Measurements from ENCODE around the gene MAMSTR.
"Not testable (repeated sequence)": the region's sequence is repeated elsewhere in the genome, so short reads cannot be mapped to it uniquely, and the experiment has no call there.

Gene MAMSTR

GRCh38 chr19:48718711-48719231 lies 754 bp downstream of the MAMSTR start:
- no peak for DNase-seq

GRCh38 chr19:48718106-48718505 lies 1.4 kb downstream of the MAMSTR start:
- DNase-seq = not testable (repeated sequence)

- peak; percentile 28 for DNase-seq
Measured at GRCh38 chr19:48716562-48717291, 2.8 kb downstream of the MAMSTR start.

GRCh38 chr19:48715681-48716171 lies 3.8 kb downstream of the MAMSTR start:
- no peak for DNase-seq

GRCh38 chr19:48714759-48715675 lies 4.5 kb downstream of the MAMSTR start:
- no peak for DNase-seq

GRCh38 chr19:48713864-48714755 lies 5.4 kb downstream of the MAMSTR start:
- DNase-seq = peak; percentile 98

GRCh38 chr19:48713041-48713863 lies 6.3 kb downstream of the MAMSTR start:
- no peak for DNase-seq

GRCh38 chr19:48711106-48711662 lies 8.3 kb downstream of the MAMSTR start:
- no peak for DNase-seq

GRCh38 chr19:48708471-48708870 lies 11.1 kb downstream of the MAMSTR start:
- no peak for DNase-seq

- DNase-seq = no peak
Measured at GRCh38 chr19:48705431-48705830, 14.1 kb downstream of the MAMSTR start.

GRCh38 chr19:48703316-48703715 lies 16.2 kb downstream of the MAMSTR start:
- no peak for DNase-seq

- no peak for DNase-seq
Measured at GRCh38 chr19:48702701-48703100, 16.8 kb downstream of the MAMSTR start.

- DNase-seq = no peak
Measured at GRCh38 chr19:48698046-48698445, 21.5 kb downstream of the MAMSTR start.

- peak; percentile 21 for DNase-seq
Measured at GRCh38 chr19:48696353-48697010, 23.0 kb downstream of the MAMSTR start.

GRCh38 chr19:48695743-48696352 lies 23.7 kb downstream of the MAMSTR start, which contains the start of gene FUT2:
Gene FUT2 (plus strand): TSS chr19:48695971. CDS start chr19:48702957, 6,986 bp downstream.
- peak; percentile 32 for DNase-seq

- DNase-seq = not testable (repeated sequence)
Measured at GRCh38 chr19:48693629-48694028, 25.9 kb downstream of the MAMSTR start.

- DNase-seq = no peak
Measured at GRCh38 chr19:48689449-48689848, 30.1 kb downstream of the MAMSTR start.

- no peak for DNase-seq
Measured at GRCh38 chr19:48687776-48688175, 31.7 kb downstream of the MAMSTR start.

- not testable (repeated sequence) for DNase-seq
Measured at GRCh38 chr19:48686637-48687036, 32.9 kb downstream of the MAMSTR start.

GRCh38 chr19:48686088-48686487 lies 33.4 kb downstream of the MAMSTR start:
- DNase-seq = no peak
